ENCODE results near the gene SVIL.
"Not testable (repeated sequence)": the region's sequence is repeated elsewhere in the genome, so short reads cannot be mapped to it uniquely, and the experiment has no call there.

The SVIL gene

GRCh38 chr10:29484677-29485076, 150.1 kb downstream of the SVIL start:
- not testable (repeated sequence) for DNase-seq (ENCODE audit: low spot score)

GRCh38 chr10:29482591-29483431, 152.0 kb downstream of the SVIL start:
- DNase-seq (ENCODE audit: low spot score), result no peak

DNA sequence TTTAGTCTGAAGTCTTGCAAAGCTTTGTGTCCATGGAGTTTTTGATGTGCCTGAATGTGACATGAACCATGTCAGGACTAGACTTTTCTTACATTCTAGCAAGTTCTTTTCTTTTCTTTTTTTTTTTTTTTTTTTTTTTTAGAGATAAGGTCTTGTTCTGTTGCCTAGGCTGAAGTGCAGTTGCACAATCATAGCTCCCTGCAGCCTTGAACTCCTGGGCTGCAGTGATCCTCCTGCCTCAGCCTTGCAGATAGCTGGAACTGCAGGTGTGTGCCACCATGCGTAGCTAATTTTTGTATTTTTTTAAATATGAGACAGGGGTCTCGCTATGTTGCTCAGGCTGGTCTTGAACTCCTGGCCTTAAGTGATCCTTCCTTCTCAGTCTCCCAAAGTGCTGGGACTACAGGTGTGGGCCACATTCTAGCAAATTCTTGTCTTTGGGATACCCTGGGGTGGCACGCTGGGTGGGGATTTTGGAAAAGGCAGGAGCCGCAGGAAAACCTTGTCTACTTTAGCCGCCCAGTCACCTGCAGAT, 152.8 kb downstream of the SVIL start:
- no peak for DNase-seq (ENCODE audit: low spot score)

DNA sequence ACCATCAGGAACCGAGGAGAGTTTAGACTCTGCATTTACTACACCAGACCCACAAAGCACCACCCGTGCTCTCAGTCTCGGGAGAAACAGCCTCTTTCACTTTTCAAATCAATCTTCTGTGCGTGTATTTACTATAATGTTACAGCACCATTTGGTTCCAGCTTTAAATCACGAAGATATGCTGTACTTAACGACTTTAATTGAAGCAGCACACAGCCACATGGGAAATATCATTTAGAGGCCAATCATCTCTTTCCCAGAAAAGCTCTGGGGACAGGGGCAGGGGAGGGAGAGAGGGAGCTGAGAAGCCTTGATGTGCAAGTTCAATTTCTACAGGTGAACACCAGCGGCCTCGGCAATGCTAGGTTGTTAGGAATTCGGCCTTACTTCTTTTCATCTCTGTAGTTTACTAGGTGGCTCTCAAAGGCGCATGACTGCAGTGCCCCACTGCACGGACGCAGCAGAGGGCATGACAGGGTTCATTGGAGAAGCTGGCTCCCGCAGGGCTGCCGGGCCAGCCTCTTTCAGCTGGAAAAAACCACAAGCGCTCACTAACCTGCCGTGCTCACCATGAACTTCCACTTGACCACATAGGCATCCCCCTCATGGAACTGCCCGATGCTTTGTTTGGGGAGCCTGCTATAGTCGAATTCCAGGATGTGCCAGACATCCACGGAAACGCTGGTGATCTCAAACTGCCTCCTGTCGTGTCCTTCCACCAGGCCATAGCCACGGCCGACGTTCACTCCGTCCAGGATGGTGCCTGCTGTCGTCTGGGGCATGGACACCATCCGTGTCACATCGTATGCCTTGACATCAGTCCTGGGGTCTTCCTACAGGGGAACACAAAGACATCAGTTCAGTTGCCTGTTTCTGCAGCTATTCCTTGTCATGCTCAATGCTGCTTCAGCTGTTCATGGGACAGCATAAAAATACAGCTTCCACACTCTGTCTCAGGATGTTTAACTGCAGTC, 154.5 kb downstream of the SVIL start:
- no peak for DNase-seq (ENCODE audit: low spot score)

DNA sequence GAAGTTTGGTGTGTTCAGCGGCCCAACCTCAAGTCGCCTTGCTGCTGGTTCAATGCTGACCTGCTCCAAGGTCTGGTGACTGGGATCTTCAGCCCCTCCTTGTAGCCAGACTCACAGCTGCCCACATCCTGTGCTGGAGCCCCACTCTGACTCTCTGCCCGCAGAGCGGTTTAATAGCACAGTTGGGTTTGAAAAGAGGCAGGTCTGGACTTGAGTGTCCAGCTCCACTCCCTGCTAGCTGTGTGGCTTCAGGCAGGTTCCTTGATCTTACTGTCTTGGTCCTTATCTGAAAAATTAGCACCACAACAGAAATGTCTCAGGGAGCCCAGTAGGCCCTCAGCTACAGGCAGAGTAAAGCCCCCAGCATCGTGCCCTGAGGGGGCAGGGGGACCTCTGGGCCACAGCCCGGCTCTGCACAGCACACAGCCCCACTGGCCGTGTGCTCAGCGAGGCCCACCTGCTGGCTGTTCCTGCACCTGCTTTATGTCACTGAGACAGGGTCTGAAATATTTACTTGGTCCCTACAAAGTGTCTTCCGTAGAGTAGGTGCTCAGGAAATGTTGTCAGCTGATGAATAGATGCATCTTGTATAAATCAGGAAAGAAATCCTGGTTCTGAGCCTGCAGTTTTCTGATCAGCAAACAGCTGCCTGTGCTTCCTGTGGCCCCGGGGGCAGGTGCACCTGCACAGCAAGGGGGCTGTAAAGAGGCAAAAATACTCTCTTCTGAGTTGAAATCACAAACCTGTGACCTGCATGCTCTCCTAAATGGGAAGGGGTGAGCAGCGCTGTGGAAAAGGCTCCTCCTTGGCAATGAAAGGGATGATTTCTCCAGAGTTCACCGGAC, 155.5 kb downstream of the SVIL start:
- no peak for DNase-seq (ENCODE audit: low spot score)

DNA sequence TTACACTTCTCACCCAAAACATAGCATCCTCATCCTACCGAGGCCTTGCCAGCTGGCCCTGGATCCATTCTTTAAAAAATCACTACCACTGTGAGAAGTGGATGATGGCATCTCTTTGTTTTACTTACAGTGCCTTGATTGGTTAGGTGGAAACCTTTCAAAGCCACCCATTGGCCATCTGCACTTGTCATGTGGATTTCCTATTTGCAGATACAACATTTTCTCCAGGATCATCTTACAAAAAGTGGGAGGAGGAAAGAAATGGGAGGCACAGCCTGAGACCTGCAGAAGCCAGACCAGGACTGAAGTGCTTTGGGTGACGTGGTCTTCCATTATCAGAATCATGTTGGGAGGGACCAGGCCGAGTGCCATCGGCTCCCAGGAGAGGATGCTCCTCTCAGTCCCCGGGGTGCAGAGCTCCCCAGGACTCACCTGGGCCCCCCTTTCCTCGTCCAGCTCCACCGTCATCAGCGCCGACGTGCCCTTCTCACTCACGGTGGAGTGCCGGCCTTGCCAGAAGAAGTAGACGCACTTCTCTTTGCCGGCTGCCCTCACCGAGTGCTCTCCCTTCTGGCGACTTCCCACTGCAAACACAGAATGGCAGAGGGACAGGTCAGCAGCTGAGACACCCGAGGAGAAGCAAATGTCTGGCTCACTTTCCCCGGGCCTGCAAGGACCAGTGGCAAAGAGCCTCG, 161.2 kb downstream of the SVIL start:
- DNase-seq (ENCODE audit: low spot score), result no peak

GRCh38 chr10:29473087-29473356, 161.7 kb downstream of the SVIL start:
- DNase-seq (ENCODE audit: low spot score), result no peak

DNA sequence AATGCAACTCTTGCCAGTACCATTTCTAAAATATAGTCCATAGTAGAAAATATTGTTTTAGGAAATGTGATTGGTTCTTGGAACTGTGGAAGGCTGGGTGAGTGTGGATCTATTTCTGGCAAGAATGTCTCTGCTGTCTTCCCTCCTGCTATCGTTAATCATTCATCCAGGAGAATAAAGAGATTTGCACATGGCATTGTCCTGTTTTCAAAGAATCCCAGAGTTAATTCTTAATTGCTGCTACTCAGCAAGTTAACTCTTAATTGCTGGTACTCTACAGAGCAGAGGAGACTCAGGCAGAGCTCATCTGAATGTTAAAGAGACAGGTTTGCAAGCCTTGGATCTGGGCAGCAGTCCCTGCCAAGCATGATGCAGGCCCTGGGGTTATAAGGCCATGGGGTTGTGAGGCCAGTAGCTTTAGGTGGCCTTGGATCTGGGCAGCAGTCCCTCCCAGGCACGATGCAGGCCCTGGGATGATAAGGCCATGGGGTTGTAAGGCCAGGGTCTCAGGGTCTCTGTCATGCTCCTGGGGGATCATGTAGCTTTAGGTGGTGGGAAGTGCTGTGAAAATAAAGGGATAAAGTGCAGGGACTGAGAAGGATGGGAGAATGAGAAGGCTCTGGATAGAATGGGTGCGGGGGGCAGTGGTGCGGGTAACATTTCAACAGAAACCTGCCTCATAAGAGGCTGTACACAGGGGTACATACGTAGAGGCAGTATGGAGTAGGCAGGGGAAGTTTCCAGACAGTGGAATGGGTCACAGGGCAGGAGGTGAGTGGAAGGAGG, 162.3 kb downstream of the SVIL start:
- DNase-seq (ENCODE audit: low spot score), result no peak

DNA sequence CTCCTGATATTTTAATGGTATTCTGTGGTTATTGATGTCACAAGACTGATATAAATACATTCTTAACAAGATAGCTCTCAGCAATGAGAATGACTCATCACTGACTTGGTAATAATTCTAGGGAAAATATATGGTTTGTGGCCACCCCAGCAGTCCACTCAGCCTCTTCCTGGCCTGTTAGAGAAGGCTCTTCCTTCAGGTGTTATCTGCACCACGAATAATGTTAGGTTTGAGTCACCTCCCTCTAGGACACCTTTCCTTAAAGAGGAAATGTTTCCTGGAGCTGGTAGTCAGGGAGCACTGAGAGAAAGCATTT, 163.3 kb downstream of the SVIL start:
- DNase-seq (ENCODE audit: low spot score), result no peak

- no peak for DNase-seq (ENCODE audit: low spot score)
Observed at GRCh38 chr10:29470843-29471543, 163.8 kb downstream of the SVIL start.

DNA sequence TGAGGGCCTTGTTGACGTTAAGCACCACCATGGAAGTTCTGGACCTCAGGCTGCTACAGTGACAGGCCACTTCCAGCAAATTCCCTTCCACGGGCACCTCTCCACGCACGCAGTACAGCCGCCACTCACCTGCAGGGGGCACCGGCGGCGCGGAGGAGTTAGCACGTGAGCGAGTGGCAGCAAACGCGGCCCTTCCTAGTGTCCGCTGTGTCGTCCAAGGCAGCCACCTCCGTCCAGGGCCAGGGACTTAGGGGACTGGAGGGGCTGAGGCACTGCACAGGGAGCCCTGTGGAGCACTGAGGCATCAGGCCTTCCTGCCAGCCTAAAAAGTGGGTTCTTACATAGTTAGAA, 164.4 kb downstream of the SVIL start:
- DNase-seq (ENCODE audit: low spot score), result no peak

DNA sequence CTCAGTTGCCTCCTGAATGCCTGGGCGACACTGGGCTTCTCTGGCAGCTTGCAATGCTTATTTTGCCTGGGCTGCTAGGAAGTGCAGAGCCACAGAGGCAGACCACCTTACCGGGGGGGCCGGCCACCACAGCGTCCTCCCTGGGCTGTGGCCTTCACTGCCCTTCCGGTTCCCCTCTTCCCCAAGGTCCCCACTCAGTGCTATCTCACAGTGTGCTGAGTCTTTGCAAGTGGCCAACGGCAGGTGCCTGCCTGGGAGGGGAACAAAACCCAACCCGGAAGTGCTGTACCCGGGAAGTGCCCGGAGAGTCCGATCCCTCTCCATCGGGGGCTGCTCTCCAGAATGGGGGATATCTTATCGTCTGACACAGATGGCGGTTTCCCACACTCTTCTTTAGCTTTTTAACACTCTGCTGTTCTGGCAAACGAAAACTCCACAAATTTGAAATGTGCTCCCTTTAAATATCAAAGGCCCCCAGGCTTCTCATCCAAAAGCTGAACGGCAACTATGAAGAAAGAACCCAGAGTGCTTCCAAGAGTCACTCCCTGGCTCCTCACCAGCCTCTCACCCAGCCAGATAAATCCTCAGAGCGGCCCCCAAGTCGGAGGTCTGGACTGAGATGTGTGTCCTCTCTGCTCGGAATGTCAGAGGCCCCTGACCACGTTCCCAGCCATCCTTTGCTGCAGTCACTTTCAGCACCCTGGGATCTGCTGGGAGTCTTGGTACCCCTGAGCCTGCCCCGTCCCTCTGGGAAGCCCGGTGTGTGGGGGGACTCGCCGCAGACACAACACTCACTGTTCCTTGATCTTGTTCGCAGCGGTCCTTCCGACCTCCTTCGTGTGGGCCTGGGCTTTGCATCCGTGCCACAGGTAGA, 165.1 kb downstream of the SVIL start:
- DNase-seq (ENCODE audit: low spot score), result no peak

- no peak for DNase-seq (ENCODE audit: low spot score)
Observed at GRCh38 chr10:29465384-29465783, 169.4 kb downstream of the SVIL start.

- DNase-seq (ENCODE audit: low spot score), result not testable (repeated sequence)
Observed at GRCh38 chr10:29464671-29465171, 170.1 kb downstream of the SVIL start.

GRCh38 chr10:29461042-29461441, 173.7 kb downstream of the SVIL start:
- no peak for DNase-seq (ENCODE audit: low spot score)

DNA sequence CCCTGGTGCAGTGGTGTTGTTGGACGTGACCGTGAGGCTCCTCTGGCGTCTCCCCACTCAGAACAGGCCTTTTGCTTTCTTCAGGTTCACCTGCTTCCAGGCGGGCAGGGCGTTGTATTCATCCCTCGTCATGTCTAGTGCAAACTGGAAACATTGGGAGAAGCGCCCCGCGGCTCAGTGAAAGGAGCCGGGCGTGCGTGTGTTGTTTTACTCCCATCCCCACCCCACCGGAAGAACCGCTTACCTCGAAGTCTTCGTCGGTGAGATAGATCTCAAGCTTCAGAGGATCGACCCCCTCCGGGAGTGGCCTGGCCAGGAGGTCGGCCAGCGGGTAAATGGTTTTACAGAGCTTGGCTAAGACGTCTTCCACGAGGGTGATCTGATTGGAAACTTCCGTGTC, 176.6 kb downstream of the SVIL start:
- DNase-seq (ENCODE audit: low spot score), result not testable (repeated sequence)

- DNase-seq (ENCODE audit: low spot score), result no peak
Observed at GRCh38 chr10:29455095-29455494, 179.7 kb downstream of the SVIL start.

DNA sequence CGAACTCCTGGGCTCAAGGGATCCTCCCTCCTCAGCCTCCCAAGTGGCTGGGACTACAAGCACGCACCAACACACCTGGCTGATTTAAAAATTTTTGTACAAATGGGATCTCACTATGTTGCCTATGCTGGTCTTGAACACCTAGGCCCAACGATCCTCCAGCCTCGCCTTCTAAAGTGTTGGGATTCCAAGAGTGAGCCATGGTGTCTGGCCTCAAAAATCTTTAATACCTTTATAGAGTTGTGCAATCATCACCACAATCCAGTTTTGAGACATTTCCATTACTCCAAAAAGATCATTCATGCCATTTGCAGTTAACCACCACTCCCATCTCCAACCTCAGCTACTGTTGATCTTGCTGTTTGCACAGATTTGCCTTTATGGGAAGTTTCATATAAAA, 180.5 kb downstream of the SVIL start:
- no peak for DNase-seq (ENCODE audit: low spot score)

DNA sequence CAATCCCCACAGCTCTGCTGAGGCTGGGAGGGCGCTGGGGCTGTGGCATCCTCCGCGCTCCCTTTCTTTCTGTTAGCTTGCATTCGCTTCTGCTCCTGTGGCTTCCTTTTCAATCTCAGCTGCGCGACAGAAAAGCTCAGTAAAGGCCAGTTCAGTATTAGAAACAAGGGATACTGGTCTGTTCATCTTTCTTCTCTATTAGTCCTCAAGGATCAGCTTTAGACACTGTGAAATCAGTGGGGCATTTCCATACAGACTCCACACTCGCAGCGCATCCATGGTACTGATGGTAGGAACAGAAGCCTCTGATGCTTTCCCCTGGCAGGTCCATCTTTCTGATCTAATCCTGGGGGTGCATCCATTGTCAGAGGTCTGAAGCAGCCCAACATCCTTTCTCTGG, 182.2 kb downstream of the SVIL start:
- no peak for DNase-seq (ENCODE audit: low spot score)

Data from hematopoietic multipotent progenitor cell treated with erythropoietin and hydrocortisone succinate and interleukin-3 and kit ligand, for 15 days (in vitro differentiated cells).